Daoy (cell line): ENCODE measurements around the gene ART5. TPM values are rescaled to one million over a fixed set of nuclear protein-coding genes. Genes with fewer than 3 reads are reported as not detected.
"Not testable (repeated sequence)": the region's sequence is repeated elsewhere in the genome, so short reads cannot be mapped to it uniquely, and the experiment has no call there.

ENCODE experiments used
- DNase-seq: peaks from one replicate; pipeline ENCODE4 v3.0.0-alpha.2; 2015; ENCODE audit warnings: low read depth
- total RNA-seq: library from RNA; depleted of rRNA; stranded (reverse); fragments of >200 nt; shearing (Covaris generic); gene quantifications from 2 replicates; pipeline ENCODE4 v1.2.3, GENCODE V29; 2014

The ART5 gene
- total RNA-seq, 1 experiment from 2014 or later, result 0.46 TPM

GRCh38 chr11:3657331-3657730 lies 15.5 kb upstream of the ART5 start:
- not testable (repeated sequence) for DNase-seq

GRCh38 chr11:3655547-3655946 lies 13.8 kb upstream of the ART5 start:
- no peak for DNase-seq

- not testable (repeated sequence) for DNase-seq
Observed at GRCh38 chr11:3652514-3652913, 10.7 kb upstream of the ART5 start.

DNA sequence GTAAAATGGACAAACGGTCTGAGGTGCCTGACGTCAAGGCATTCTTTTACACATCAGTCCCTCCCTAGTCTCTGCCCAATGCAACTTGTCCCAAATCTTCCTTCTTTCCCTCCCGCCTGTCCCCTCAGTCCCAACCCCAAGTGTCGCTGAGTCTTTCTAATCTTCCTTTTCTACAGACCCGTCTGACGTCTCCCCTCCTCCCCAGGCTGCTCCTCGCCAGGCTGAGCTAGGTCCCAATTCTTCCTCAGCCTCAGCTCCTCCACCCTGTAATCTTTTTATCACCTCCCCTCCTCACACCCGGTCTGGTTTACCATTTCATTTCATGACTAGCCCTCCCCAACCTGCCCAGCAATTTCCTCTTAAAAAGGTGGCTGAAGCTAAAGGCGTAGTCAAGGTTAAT lies 7.6 kb upstream of the ART5 start:
- not testable (repeated sequence) for DNase-seq

DNA sequence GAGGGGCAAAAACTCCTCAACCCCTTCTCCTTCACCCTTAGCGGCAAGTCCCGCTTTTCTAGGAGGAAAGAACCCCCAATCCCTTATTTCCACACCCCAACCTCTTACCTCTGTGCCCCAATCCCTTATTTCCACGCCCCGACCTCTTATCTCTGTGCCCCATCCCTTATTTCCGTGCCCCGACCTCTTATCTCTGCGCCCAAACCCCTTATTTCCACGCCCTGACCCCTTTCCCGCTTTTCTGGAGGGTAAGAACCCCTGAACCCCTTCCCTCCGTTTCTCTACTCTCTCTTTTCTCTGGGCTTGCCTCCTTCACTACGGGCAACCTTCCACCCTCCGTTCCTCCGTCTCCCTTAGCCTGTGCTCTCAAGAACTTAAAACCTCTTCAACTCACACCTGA lies 7.1 kb upstream of the ART5 start:
- DNase-seq, result not testable (repeated sequence)

DNA sequence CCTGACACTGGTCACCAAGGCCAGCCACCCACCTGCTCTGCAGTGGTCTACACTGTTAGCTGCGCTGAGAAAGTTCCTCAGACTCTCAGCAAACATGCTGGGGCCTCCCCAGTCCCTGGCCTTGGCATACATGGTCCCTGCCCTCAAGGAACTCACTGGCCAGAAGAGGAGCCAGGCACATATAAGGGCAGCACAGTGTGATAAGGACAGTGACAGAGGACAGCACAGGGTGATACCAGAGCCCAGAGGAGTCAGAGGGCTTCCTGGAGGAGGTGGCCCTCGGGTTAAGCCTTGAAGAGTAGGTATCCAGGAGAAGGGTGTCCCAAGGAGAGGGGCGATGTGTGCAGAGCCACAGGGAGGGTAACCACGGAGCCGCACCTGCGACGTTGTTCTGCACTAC lies 3.8 kb upstream of the ART5 start:
- no peak for DNase-seq

DNA sequence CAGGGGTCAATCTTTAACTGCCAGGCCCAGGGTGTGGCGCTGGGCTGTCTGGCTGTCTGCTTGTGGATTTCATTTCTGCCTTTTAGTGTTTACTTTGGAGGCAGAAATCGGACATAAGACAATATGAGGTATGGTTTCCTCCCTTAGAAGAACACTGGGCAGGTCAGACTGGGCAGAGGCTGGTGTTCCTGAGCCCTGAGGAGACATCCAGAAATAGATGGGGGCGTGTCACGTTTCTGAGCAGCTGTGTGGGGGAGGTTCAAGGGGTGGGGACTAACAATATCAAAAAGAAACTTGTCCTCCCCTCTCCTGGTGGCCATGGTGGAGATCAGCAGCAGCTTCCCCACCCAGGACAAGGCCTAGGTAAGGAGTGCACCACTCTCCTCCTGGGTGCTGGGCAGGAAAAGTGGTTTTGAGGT lies 3.0 kb upstream of the ART5 start, which contains the start of gene ART1:
Gene ART1 (plus strand): TSS at position 312 of the 419 bp plus-strand sequence. CDS start 14,086 bp downstream, outside the sequence.
- no peak for DNase-seq

DNA sequence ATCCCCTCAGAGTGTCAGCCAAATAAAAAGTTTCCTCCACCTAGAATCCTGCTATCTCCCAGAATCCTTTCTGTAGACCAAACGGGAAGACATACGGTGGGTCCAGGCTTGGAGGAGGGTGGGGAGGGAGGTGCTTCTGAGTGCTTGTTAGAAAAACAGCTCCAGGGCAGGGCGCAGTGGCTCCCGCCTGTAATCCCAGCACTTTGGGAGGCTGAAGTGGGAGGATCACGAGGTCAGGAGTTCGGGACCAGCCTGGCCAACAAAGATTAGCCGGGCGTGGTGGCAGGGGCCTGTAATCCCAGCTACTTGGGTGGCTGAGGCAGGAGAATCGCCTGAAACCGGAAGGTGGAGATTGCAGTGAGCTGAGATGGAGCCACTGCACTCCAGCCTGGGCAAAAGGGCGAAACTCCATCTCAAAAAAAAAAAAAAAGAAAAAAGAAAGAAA lies 1.3 kb upstream of the ART5 start:
- not testable (repeated sequence) for DNase-seq

DNA sequence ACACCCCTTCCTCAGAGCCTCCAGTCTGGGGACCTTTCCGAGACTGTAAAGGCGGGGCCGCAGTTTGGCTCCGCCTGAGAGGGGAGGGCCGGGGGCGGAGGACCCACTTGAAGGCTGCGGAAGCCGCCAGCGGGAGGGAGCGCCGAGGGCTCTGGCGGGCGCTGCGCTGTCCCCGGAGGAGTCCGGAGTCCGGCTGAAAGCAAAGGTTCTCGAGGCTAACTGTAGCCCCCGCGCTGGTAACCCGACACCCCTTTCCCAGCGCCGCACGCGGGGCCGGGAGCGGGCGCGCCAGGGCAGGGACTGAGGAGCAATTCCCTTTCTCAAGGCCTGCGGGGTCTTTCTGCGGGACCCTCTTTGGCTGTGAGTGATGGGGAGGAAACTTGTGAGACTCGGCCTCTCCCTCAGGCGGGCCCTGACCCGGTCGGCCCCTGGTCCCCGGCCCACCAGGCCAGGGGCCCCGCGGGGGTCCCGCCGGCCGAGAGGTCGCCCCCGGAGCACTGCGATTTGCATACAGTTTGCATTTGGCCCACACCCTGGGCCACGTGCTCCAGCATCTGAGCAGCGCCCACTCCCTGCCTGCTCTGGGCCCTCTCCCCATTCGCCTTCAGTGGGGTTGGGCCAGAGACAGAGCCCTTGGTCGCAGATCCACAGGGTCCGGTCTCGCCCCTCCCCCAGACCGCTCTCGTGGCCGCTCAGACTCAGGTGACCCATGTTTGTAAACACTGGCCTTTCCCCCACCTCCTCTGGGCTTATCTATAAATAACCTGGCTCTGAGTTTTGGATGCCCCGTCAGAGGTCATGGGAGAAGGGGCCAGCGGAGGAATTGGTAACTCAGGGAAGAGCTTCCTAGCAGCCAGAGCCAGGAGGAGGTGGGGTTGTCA lies 519 bp upstream of the ART5 start:
- DNase-seq, result peak; percentile 82

DNA sequence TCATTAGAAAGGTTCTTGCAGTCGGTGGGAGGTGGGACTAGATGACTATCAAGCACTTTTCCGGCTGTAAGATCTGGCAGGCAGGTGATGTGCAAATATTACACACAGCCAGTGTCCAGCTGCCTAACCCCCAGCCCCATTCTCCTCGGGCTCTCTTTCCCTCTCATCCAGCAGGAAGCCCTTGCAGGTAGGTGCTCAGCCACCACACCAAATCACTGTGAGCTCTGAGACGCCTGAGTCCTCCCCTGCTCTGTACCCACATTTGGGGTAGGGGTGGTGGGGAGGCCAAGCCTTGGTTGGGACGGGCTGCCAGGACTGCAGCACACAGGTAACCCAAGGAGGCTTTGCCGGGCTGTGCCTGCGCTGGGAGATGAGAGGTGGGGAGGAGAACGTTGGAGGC lies 601 bp downstream of the ART5 start:
- no peak for DNase-seq

DNA sequence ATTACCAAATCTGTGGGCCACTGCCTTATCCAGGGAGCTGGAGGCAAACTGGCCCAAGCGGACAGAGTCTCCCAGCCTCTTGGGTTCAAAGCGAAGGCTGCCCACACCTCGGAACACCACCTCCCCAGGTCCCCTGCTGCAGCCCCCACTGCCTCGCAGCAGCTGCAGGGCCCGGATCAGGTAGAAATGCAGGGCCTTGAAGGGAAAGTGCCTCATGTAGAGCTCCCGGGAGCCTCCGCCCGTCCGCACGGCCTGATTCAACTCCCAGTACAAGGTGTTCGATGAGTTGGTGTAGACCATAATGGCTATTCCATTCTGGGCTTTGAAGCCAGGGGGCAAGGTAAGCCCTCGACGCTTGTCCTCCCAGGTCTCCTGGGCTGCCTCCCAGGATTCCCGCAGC lies 2.0 kb downstream of the ART5 start:
- no peak for DNase-seq

- no peak for DNase-seq
Observed at GRCh38 chr11:3638513-3638912, 3.3 kb downstream of the ART5 start.

- DNase-seq, result no peak
Observed at GRCh38 chr11:3637201-3637600, 4.6 kb downstream of the ART5 start.

DNA sequence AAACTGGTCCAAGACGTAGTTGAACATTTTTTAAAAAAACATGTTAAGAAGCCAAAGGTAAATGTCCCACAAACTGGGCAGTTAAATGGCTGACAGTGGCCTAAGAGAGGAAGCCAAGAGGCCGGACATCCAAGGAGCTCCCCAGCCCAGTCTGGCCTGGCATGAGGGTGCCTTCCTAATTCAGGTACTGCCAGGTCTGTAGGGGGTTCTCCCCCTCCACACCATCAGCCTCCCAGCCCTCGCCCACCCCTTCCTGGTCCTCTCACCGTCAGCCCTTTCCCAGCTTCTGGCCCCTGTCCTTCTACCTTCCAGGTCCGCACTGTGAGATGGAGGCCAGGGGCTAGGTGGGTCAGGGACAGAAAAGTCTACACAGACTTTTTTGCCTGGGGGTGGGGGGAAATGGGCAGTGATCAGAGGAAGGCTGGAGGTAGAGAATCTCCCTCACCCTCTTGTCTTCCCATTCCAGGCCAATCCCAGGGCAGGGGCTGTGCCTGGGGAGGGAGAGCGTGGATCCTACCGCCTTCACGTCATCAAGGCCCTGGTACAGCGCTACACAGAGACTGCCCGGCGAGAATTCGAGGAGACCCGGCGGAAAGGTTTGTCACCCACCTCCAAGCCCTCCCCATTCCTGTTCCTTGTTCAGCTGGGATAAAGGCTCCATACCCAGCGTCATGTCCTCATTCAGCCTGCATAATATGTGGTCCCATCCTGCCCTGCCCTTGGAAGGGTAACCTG lies 6.0 kb downstream of the ART5 start:
- DNase-seq, result no peak

- no peak for DNase-seq
Observed at GRCh38 chr11:3632070-3632660, 9.6 kb downstream of the ART5 start.

DNA sequence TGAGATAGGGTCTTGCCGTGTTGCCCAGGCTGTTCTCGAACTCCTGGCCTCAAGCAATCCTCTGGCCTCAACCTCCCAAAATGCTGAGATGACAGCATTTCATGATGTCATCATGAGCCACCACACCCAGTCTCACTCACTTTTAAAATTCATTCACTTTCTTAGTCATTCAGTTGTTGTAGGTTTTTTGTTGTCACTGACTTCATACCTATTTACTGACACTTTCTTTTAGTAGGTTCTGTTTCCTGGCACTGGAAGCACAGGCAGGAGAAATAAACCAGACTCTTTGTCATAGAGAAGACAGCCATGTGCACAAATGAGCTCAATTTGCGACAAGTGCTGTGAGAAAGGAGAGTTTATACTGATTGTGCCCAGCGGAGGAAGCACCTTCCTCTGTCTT lies 10.5 kb downstream of the ART5 start:
- DNase-seq, result no peak

DNA sequence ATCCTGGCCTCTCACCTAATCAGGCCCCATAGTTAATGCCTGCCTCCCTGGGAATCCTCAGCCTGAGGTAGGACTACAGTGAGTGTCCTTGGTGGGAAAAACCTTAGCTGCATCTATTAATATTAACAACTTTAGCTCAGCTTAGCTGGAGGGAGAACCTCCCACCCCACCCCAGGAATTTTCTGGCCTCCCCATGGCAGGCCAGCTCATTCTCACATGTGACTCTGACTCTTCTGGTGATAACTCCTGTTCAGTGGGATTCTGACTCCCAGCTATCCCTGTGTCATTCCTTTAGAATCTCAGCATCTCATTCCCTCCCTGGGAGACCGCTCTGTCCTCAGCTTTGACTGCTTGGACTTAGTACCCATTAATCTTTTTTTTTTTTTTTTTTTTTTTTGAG lies 14.5 kb downstream of the ART5 start:
- DNase-seq, result peak; percentile 34

- no peak for DNase-seq
Observed at GRCh38 chr11:3626250-3626960, 15.4 kb downstream of the ART5 start.

DNA sequence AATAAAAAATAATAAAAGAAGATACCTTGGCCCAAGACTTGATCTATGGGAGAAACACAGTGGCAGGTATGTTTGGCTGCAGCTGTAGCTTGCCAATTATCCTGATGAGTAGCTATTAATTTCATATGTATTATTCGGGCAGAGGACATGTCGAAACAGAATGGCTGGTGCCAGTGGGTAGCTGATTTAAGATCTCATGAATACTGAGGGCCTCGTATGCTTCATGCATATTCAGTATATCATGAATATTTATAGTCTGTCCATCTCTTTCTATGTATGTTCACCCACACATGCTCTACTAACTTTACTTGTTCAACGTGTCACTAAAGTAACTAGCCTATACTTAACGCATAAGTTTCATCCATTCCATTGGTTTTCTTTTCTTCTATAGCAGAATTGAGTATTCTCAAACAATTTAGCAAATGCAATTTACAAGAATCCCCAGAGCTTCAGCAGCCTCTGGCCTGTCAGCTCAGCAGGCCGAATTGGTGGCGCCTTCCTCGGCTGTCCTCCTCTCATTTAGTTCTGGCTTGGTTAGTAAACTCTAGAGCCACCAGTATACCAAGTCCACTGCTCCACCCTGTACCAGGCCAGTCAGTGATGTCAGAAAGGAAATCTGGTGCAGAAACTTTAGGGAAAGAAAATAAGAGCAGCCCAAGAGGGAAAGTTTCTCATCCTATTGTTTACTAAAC lies 17.9 kb downstream of the ART5 start:
- DNase-seq, result no peak

DNA sequence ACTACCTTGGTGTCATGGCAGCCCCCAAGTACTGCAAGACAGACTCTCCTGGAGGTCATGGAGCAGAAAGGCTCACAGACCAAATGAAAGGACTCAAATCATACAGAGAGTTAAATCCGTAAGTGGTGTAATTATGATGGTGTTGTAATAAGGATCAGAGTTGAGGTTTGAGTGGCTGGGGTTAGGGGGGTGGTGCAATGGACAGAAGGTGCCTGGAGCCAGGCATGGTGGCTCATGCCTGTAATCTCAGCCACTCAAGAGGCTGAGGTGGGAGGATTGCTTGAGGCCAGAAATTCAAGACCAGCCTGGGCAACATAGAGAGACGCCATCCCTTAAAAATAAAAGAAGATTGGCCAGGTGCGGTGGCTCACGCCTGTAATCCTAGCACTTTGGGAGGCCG lies 18.7 kb downstream of the ART5 start:
- no peak for DNase-seq

DNA sequence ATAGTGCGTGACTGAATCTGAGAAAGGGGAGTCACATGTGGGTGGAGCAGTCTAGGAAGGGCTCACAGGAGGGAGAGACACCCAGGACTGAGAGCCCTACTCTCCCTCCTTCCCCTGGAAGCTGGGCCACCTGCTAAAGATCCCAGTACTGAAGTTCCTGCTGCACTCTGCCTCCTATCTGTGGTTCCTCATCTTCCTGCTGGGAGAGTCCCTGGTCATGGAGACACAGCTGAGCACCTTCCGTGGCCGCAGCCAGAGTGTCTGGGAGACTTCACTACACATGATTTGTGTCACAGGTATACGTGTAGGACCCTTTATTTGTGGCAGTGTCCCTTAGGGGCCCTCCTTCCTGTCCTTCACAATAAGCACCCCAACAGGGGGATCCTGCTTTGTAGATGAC lies 19.3 kb downstream of the ART5 start:
- no peak for DNase-seq
